Subcutaneous adipose tissue (tissue), 4 donors: ENCODE measurements around the gene ENTPD5. TPM values are rescaled to one million over a fixed set of nuclear protein-coding genes. Genes with fewer than 3 reads are reported as not detected.

Source experiments
- total RNA-seq, 4 donors: library from RNA; depleted of rRNA; stranded (reverse); fragments of >200 nt; gene quantifications; one replicate each; pipeline ENCODE4 v1.1.0, GENCODE V29; 2016
- TF ChIP-seq, protein P1 (sequence below): fragments of 450-650 bp; IDR thresholded peaks from one replicate; pipeline ENCODE4 v1.5.1; 2016; ENCODE audit warnings: low read depth, mild to moderate bottlenecking, control low read depth, antibody characterized with exemption, moderate library complexity

ENTPD5 gene
- total RNA-seq, 4 donors from 2014 or later = 10.0 to 14.9 (median 12.4) TPM

DNA sequence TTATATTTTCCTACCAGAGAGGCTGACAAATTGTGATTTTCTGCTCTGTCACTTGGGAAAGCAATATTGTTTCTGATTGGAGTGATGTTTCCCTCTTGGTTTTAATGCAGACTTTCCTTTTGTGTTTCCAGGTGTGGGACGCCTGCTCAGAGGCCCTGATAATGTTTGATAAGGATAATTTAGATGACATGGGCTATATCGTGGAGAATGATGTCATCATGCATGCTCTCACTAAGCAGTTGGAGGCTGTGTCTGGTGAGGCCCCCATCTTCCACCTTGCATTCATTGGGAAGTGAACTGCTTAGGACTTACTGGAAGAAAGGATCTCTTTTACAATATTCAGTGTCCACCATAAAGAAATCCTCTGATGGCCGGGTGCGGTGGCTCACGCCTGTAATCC lies 63.4 kb downstream of the ENTPD5 start:
- TF ChIP-seq, protein P1, sequence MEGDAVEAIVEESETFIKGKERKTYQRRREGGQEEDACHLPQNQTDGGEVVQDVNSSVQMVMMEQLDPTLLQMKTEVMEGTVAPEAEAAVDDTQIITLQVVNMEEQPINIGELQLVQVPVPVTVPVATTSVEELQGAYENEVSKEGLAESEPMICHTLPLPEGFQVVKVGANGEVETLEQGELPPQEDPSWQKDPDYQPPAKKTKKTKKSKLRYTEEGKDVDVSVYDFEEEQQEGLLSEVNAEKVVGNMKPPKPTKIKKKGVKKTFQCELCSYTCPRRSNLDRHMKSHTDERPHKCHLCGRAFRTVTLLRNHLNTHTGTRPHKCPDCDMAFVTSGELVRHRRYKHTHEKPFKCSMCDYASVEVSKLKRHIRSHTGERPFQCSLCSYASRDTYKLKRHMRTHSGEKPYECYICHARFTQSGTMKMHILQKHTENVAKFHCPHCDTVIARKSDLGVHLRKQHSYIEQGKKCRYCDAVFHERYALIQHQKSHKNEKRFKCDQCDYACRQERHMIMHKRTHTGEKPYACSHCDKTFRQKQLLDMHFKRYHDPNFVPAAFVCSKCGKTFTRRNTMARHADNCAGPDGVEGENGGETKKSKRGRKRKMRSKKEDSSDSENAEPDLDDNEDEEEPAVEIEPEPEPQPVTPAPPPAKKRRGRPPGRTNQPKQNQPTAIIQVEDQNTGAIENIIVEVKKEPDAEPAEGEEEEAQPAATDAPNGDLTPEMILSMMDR = no peak

DNA sequence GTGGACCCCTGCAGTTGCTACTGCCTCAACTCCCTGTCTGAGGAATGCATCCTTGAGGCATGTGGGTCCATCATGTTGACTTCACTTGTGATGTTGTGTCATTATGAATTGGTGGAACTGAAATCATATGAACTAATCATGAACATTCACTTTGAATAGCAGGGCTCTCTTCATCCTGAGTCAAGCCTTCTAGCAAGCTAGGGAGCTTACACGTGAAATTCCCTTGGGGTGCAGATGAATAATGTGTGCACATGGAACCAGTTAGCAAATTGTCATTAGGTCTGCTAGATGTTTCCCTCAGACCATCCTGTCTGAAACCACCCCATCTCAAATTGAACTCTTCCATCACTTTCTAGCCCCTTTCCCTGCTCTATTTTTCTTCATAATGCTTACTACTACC lies 65.4 kb downstream of the ENTPD5 start:
- TF ChIP-seq, protein P1 = no peak

DNA sequence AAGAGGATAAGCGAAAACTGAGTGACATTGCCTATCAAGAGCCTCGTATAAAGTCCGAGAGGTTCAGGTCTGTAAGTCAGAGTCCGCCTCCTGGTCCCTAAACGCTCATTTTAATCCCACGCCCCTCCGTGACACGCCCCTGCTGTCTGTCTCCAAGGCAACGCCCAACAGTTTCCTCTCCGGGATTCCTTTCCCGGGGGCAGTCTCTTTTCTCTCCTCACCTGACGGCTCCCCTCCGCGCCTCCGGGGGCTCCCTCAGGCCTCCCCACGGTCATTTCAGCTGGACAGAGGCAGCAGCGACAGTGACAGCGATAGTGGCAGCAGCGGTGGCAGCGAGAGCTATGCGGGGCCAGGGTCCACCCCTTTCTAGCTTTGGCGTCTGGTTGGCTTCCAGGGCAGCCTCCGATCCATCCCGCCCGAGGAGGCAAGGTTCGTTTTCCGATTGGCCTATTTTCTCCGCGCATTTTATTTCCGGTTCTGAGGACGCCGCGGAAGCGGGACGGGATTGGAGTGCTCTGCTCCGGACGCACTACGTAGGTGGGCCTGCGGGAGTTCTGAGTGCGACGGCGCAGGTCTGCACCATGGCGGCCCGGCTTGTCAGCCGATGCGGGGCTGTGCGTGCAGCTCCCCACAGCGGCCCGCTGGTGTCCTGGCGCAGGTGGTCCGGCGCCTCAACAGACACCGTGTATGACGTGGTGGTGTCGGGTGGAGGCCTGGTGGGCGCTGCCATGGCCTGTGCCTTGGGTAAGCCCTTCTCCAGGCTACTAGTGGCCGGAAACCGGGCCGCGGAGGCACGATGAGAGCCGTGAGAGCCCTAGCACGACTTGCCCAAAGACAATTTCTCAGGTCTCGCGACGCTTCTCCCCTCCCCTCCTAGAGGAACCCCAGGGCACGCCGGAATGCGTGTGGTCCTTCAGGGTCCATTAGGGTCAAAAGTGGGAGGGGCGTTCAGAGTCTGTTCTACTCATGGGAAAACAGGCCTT lies 69.0 kb downstream of the ENTPD5 start, which contains the start of the genes COQ6 and FAM161B:
Gene COQ6, plus strand, starts transcription at position 551 of the 983 bp plus-strand sequence. Its CDS starts 31 bp downstream, at position 582.
Gene FAM161B, minus strand, starts transcription at position 343 of the 983 bp plus-strand sequence. Its CDS starts 68 bp downstream, at position 275.
- TF ChIP-seq, protein P1 = no peak

GRCh38 chr14:73945159-73945670 lies 73.9 kb downstream of the ENTPD5 start:
- TF ChIP-seq, protein P1 = no peak

- TF ChIP-seq, protein P1 = no peak
Observed at GRCh38 chr14:73944432-73945158, 74.5 kb downstream of the ENTPD5 start.

- TF ChIP-seq, protein P1 = no peak
Observed at GRCh38 chr14:73943083-73943482, 76.0 kb downstream of the ENTPD5 start.
